SK-N-SH (cell line): Measurements from ENCODE around the gene NCAN. TPM values are rescaled to one million over a fixed set of nuclear protein-coding genes. Genes with fewer than 3 reads are reported as not detected.

ENCODE experiments used
- CTCF ChIA-PET: fragments of 300-600, 350-600 bp; formaldehyde crosslinking; extraction: SDS; loops from one replicate; lab custom pipeline; 2021; lab: Yijun Ruan, JAX
- POLR2A ChIA-PET: fragments of 350-600 bp; sonication (Branson Sonifier 250); formaldehyde crosslinking; extraction: SDS; loops from one replicate; lab custom pipeline; 2020; ENCODE audit warnings: antibody characterized with exemption, inconsistent platforms; lab: Yijun Ruan, JAX
- DNase-seq: peaks from one replicate; pipeline ENCODE4 v3.0.0; 2012
- H2AFZ ChIP-seq: fragments of 200-600 bp; sonication (generic); 2 replicates; pipeline ENCODE4 v1.8.1; 2016; ENCODE audit warnings: antibody characterized with exemption, mild to moderate bottlenecking, low read depth
- H3F3A ChIP-seq: fragments of 200-600 bp; sonication (generic); replicated peaks from 2 replicates; pipeline ENCODE3; 2016; ENCODE audit warnings: antibody characterized with exemption, mild to moderate bottlenecking; ENCODE audit not compliant: insufficient read depth
- H3K27ac ChIP-seq, 2 experiments: fragments of 200-500 bp in 1 of 2; fragments of 200-600 bp in 1 of 2; sonication (Bioruptor generic) in 1 of 2; sonication (generic), shearing (Covaris generic) in 1 of 2; 2 replicates each; pipeline versions ENCODE4 v1.5.1 to v1.6.1; 2014 to 2016; ENCODE audit warnings: low read depth in 2 of 2, inconsistent platforms in 1 of 2, low read length in 1 of 2, mild to moderate bottlenecking in 1 of 2, mixed read lengths in 1 of 2
- H3K27me3 ChIP-seq: fragments of 200-600 bp; sonication (generic), shearing (Covaris generic); 2 replicates; pipeline ENCODE4 v1.6.1; 2016; ENCODE audit warnings: mixed run types; ENCODE audit not compliant: insufficient read depth
- H3K36me3 ChIP-seq, 2 experiments: fragments of 200-500 bp in 1 of 2; fragments of 200-600 bp in 1 of 2; sonication (Bioruptor generic) in 1 of 2; sonication (generic) in 1 of 2; replicated peaks in 1 of 2; 2 replicates each; pipeline versions ENCODE3 to v1.5.1; 2014 to 2016; ENCODE audit warnings: low read length in 1 of 2, mild to moderate bottlenecking in 1 of 2; ENCODE audit not compliant: insufficient read depth in 2 of 2, control insufficient read depth in 1 of 2
- H3K4me1 ChIP-seq, 2 experiments: fragments of 200-500 bp in 1 of 2; fragments of 200-600 bp in 1 of 2; sonication (Bioruptor generic) in 1 of 2; sonication (generic), shearing (Covaris generic) in 1 of 2; 2 replicates each; pipeline versions ENCODE4 v1.5.1 to v1.6.1; 2014 to 2016; ENCODE audit warnings: low read depth in 1 of 2, low read length in 1 of 2, mixed run types in 1 of 2; ENCODE audit not compliant: insufficient read depth in 2 of 2, control insufficient read depth in 1 of 2
- H3K4me2 ChIP-seq: fragments of 200-600 bp; sonication (generic), shearing (Covaris generic); 2 replicates; pipeline ENCODE4 v1.6.1; 2017; ENCODE audit warnings: mixed run types
- H3K4me3 ChIP-seq, 2 experiments: fragments of 200-500 bp in 1 of 2; fragments of 200-600 bp in 1 of 2; sonication (Bioruptor generic) in 1 of 2; sonication (generic), shearing (Covaris generic) in 1 of 2; 2 replicates each; pipeline versions ENCODE4 v1.5.1 to v1.8.1; 2014 to 2016; ENCODE audit warnings: low read depth in 2 of 2, inconsistent platforms in 1 of 2, low read length in 1 of 2, mild to moderate bottlenecking in 1 of 2, mixed read lengths in 1 of 2, moderate library complexity in 1 of 2
- H3K79me2 ChIP-seq: fragments of 200-600 bp; sonication (generic); 2 replicates; pipeline ENCODE4 v1.8.1; 2017; ENCODE audit warnings: mild to moderate bottlenecking; ENCODE audit not compliant: insufficient read depth
- H3K9ac ChIP-seq: fragments of 200-600 bp; sonication (generic); 2 replicates; pipeline ENCODE4 v1.6.1; 2017; ENCODE audit warnings: mixed run types
- H3K9me2 ChIP-seq: fragments of 200-600 bp; sonication (generic); 2 replicates; pipeline ENCODE4 v1.6.1; 2017; ENCODE audit warnings: mixed run types
- H3K9me3 ChIP-seq: fragments of 200-600 bp; sonication (generic); 2 replicates; pipeline ENCODE4 v1.6.1; 2017; ENCODE audit warnings: mixed run types, mild to moderate bottlenecking, moderate library complexity
- H4K20me1 ChIP-seq: fragments of 200-600 bp; sonication (generic); 2 replicates; pipeline ENCODE4 v1.6.1; 2017; ENCODE audit warnings: mild to moderate bottlenecking, mixed run types; ENCODE audit not compliant: insufficient read depth
- CHD2 ChIP-seq: fragments of 150-350 bp; IDR thresholded peaks from 2 replicates; pipeline ENCODE4 v1.6.1; 2018; ENCODE audit warnings: low read length; ENCODE audit not compliant: partially characterized antibody
- EZH2phosphoT487 ChIP-seq: fragments of 200-600 bp; sonication (generic); IDR thresholded peaks from 2 replicates; pipeline ENCODE4 v1.6.1; 2017; ENCODE audit warnings: low read depth, mixed run types, mild to moderate bottlenecking, antibody characterized with exemption, moderate library complexity, borderline replicate concordance
- FOXJ3 ChIP-seq: sonication (generic); formaldehyde crosslinking; IDR thresholded peaks from 2 replicates; pipeline ENCODE4 v1.5.1; 2020; ENCODE audit warnings: mild to moderate bottlenecking, missing genetic modification reagents
- GABPA ChIP-seq: IDR thresholded peaks from 2 replicates; pipeline ENCODE4 v1.4.0; 2012; ENCODE audit warnings: low read depth, mild to moderate bottlenecking
- IRF3 ChIP-seq: fragments of 150-350 bp; IDR thresholded peaks from 2 replicates; pipeline ENCODE4 v1.6.1; 2016; ENCODE audit warnings: mild to moderate bottlenecking, low read depth, low read length
- PBX3 ChIP-seq: IDR thresholded peaks from 2 replicates; pipeline ENCODE4; 2012
- RCOR1 ChIP-seq: fragments of 150-350 bp; IDR thresholded peaks from 2 replicates; pipeline ENCODE4 v1.6.1; 2017; ENCODE audit warnings: antibody characterized with exemption, low read length
- REST ChIP-seq: IDR thresholded peaks from 2 replicates; pipeline ENCODE4 v1.6.1; 2012; ENCODE audit warnings: mild to moderate bottlenecking, low read depth, low read length, moderate library complexity
- SMC3 ChIP-seq: IDR thresholded peaks from 2 replicates; pipeline ENCODE4 v1.6.1; 2012; ENCODE audit warnings: low read depth, low read length, improper control_type of control experiment
- TCF12 ChIP-seq: IDR thresholded peaks from 2 replicates; pipeline ENCODE4 v1.4.0; 2012
- TEAD4 ChIP-seq: IDR thresholded peaks from 2 replicates; pipeline ENCODE4 v1.4.0; 2012; ENCODE audit warnings: mild to moderate bottlenecking, borderline replicate concordance; ENCODE audit not compliant: insufficient read depth
- WGBS: methylation state at CpG from one replicate; pipeline ENCODE4 v1.1.6; 2017; ENCODE audit warnings: low lambda C conversion rate; 5-methylcytosine and 5-hydroxymethylcytosine counted together
- polyA plus RNA-seq, 3 experiments: library from polyadenylated mRNA; depleted of rRNA; stranded (reverse); fragments of >200 nt; gene quantifications; 2 replicates each; pipeline ENCODE4 v1.2.3, GENCODE V29; 2012

Gene NCAN
- polyA plus RNA-seq, 1 of the 3 experiments (the other 2 are of a cell fraction) = 0.03 TPM

GRCh38 chr19:19170873-19171672 lies 40.7 kb upstream of the NCAN start:
- H3F3A ChIP-seq = no peaks in the 10 kb centered on the region
- H3K36me3 ChIP-seq = no peaks in the 10 kb centered on the region
- no peaks in the 10 kb centered on the region for H3K27me3 ChIP-seq
- peaks cover 0 to 2% of the 10 kb centered on the region in 2 experiments; a peak in 2 of 4 replicates for H3K4me1 ChIP-seq
- H2AFZ ChIP-seq = no peak overlapping the region
- ChIA-PET CTCF (interaction anchor here (1.6 to 10.6 kb wide), 2 partner anchors 23 to 171 kb away, joined by 8 to 99 read pairs; no protein-coding TSS in a partner anchor), POLR2A (no interaction called here)
- H3K9me2 ChIP-seq = no peaks in the 10 kb centered on the region
- no peak overlapping the region for H3K4me3 ChIP-seq
- no peak for TF ChIP-seq FOXJ3 (CRISPR knock-in tag)
- TF ChIP-seq PBX3 = no peak
- no peak for TF ChIP-seq TCF12
- TF ChIP-seq EZH2phosphoT487 = no peak
- TF ChIP-seq GABPA = no peak
- no peak for TF ChIP-seq REST
- no peak for TF ChIP-seq SMC3
- no peak for TF ChIP-seq RCOR1
- no peak for TF ChIP-seq CHD2
- no peak for TF ChIP-seq IRF3
- TF ChIP-seq TEAD4 = no peak
- H3K4me2 ChIP-seq = no peak overlapping the region
- no peaks in the 10 kb centered on the region for H4K20me1 ChIP-seq
- WGBS = 91% methylated on average over 6 of the region's 6 CpGs
- DNase-seq = no peak
- H3K27ac ChIP-seq = no peak overlapping the region
- no peaks in the 10 kb centered on the region for H3K79me2 ChIP-seq
- no peak overlapping the region for H3K9ac ChIP-seq
- H3K9me3 ChIP-seq = no peaks in the 10 kb centered on the region
